CD4-positive, alpha-beta T cell (primary cell): ENCODE results near the gene ZDHHC18. TPM values are rescaled to one million over a fixed set of nuclear protein-coding genes. Genes with fewer than 3 reads are reported as not detected.

ENCODE experiments used
- ATAC-seq: fragments of 200-7000 bp; cut with Tn5 transposase; one replicate; pipeline ENCODE4 v1.10.0; 2022; ENCODE audit warnings: mild to moderate bottlenecking; ENCODE audit not compliant: poor library complexity
- CTCF ChIA-PET: fragments of 350-600 bp; sonication (Branson Sonifier 250); formaldehyde crosslinking; loops from one replicate; lab custom pipeline; 2021; ENCODE audit warnings: antibody characterized with exemption, inconsistent platforms; lab: Charles Lee
- POLR2A ChIA-PET: fragments of 350-600 bp; sonication (Branson Sonifier 250); formaldehyde crosslinking; loops from one replicate; lab custom pipeline; 2021; ENCODE audit warnings: antibody characterized with exemption, inconsistent platforms; lab: Charles Lee
- DNase-seq, 14 experiments: peaks; one replicate each; pipeline ENCODE4 v3.0.0-alpha.2; 2013 to 2020; ENCODE audit warnings: mixed read lengths in 2 of 14
- H3K27ac ChIP-seq, 2 donors: one replicate each; pipeline versions ENCODE4 v1.5.1 to v1.7.0; 2013; ENCODE audit warnings: low read length in 2 of 2, low read depth in 1 of 2, mild to moderate bottlenecking in 1 of 2
- H3K27me3 ChIP-seq, 2 experiments: 1 replicate in 1 of 2; 2 replicates in 1 of 2; pipeline versions ENCODE4 v1.6.1 to v1.7.0; 2013; ENCODE audit warnings: low read length in 2 of 2, control low read depth in 1 of 2, mild to moderate bottlenecking in 1 of 2, moderate library complexity in 1 of 2; ENCODE audit not compliant: insufficient read depth in 2 of 2, control insufficient read depth in 1 of 2
- H3K36me3 ChIP-seq: one replicate; pipeline ENCODE4 v1.6.1; 2013; ENCODE audit warnings: low read length, control low read depth; ENCODE audit not compliant: insufficient read depth
- H3K4me1 ChIP-seq: one replicate; pipeline ENCODE4 v1.6.1; 2013; ENCODE audit warnings: low read length, control low read depth; ENCODE audit not compliant: insufficient read depth
- H3K4me3 ChIP-seq: one replicate; pipeline ENCODE4 v1.5.1; 2013; ENCODE audit warnings: mild to moderate bottlenecking, low read length, moderate library complexity
- H3K9me3 ChIP-seq, 2 experiments: 1 replicate in 1 of 2; 2 replicates in 1 of 2; pipeline versions ENCODE4 v1.6.1 to v1.7.0; 2013; ENCODE audit warnings: low read length in 2 of 2, mild to moderate bottlenecking in 2 of 2, control low read depth in 1 of 2, moderate library complexity in 1 of 2; ENCODE audit not compliant: control insufficient read depth in 1 of 2, insufficient read depth in 1 of 2
- H3K27ac Mint-ChIP-seq: one replicate; pipeline ENCODE4 v1.8.0; 2020; ENCODE audit warnings: mixed read lengths
- H3K27me3 Mint-ChIP-seq: one replicate; pipeline ENCODE4 v1.8.0; 2021; ENCODE audit warnings: mixed read lengths
- H3K36me3 Mint-ChIP-seq: one replicate; pipeline ENCODE4 v1.8.0; 2021; ENCODE audit warnings: low read depth, mixed read lengths
- H3K4me1 Mint-ChIP-seq: one replicate; pipeline ENCODE4 v1.8.0; 2021; ENCODE audit warnings: low read depth, mixed read lengths
- H3K4me3 Mint-ChIP-seq: one replicate; pipeline ENCODE4 v1.8.0; 2020; ENCODE audit warnings: mild to moderate bottlenecking, mixed read lengths
- H3K9me3 Mint-ChIP-seq: one replicate; pipeline ENCODE4 v1.8.0; 2020; ENCODE audit warnings: mixed read lengths
- intact Hi-C, 2 experiments: fragments of 100-400 bp; cut with DNase I in 1 of 2; cut with micrococcal nuclease in 1 of 2; formaldehyde crosslinking; loops; one replicate each; pipeline versions ENCODE4 v1.15.1 to v1.9.0; 2023 to 2025; cut with DNase I, micrococcal nuclease
- total RNA-seq, 174 experiments: library from RNA in 2 of 174; stranded (reverse) in 2 of 174; gene quantifications; one replicate each; pipeline ENCODE4 v1.2.3 and lab custom pipeline; 2021 to 2026
- TF ChIP-seq, protein P1 (sequence below): fragments of 200-600 bp; IDR thresholded peaks from one replicate; pipeline ENCODE4 v1.8.0; 2022; ENCODE audit warnings: antibody characterized with exemption, mild to moderate bottlenecking

The ZDHHC18 gene
- total RNA-seq, 2 experiments from 2014 or later, result 46.2 to 48.0 TPM

GRCh38 chr1:26854906-26855305, 28.4 kb downstream of the ZDHHC18 start:
- Histone ChIP-seq H3K27me3 (no peaks in the 10 kb centered on the region), H3K4me3 (no peak overlapping the region), H3K9me3 (no peaks in the 10 kb centered on the region), H3K4me1 (no peaks in the 10 kb centered on the region), H3K36me3 (peaks cover 76% of the 10 kb centered on the region), H3K27ac (no peak overlapping the region)
- TF ChIP-seq, protein P1, sequence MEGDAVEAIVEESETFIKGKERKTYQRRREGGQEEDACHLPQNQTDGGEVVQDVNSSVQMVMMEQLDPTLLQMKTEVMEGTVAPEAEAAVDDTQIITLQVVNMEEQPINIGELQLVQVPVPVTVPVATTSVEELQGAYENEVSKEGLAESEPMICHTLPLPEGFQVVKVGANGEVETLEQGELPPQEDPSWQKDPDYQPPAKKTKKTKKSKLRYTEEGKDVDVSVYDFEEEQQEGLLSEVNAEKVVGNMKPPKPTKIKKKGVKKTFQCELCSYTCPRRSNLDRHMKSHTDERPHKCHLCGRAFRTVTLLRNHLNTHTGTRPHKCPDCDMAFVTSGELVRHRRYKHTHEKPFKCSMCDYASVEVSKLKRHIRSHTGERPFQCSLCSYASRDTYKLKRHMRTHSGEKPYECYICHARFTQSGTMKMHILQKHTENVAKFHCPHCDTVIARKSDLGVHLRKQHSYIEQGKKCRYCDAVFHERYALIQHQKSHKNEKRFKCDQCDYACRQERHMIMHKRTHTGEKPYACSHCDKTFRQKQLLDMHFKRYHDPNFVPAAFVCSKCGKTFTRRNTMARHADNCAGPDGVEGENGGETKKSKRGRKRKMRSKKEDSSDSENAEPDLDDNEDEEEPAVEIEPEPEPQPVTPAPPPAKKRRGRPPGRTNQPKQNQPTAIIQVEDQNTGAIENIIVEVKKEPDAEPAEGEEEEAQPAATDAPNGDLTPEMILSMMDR, result no peak
- intact Hi-C loops, result no loop called here
- Mint-ChIP-seq H3K9me3 (no peaks in the 10 kb centered on the region), H3K27me3 (no peaks in the 10 kb centered on the region), H3K27ac (no peak overlapping the region), H3K4me1 (peaks cover 9% of the 10 kb centered on the region), H3K4me3 (no peak overlapping the region), H3K36me3 (peaks cover 76% of the 10 kb centered on the region)
- ATAC-seq (no peak), DNase-seq (no peak)
- POLR2A ChIA-PET, result interaction anchor here (1.4 kb wide), 1 partner anchor 45 kb away, joined by 3 read pairs; the partner anchor contains the start of gene GPATCH3
- CTCF ChIA-PET, result interaction anchor here (1.1 to 1.5 kb wide), 2 partner anchors 10 to 32 kb away, joined by 3 to 4 read pairs; no protein-coding TSS in a partner anchor

GRCh38 chr1:26855636-26856035, 29.1 kb downstream of the ZDHHC18 start:
- Mint-ChIP-seq H3K27me3 (no peaks in the 10 kb centered on the region), H3K4me1 (peaks cover 9% of the 10 kb centered on the region), H3K9me3 (no peaks in the 10 kb centered on the region), H3K36me3 (peaks cover 69% of the 10 kb centered on the region), H3K4me3 (no peak overlapping the region), H3K27ac (no peak overlapping the region)
- no peaks in the 10 kb centered on the region for H3K27me3 ChIP-seq
- ATAC-seq, result no peak
- POLR2A ChIA-PET, result interaction anchor here (0.5 to 1.4 kb wide), 2 partner anchors 45 to 119 kb away, joined by 3 read pairs; partner anchors contain the start of gene GPATCH3
- no peak overlapping the region for H3K27ac ChIP-seq
- no peaks in the 10 kb centered on the region for H3K4me1 ChIP-seq
- no peak for DNase-seq
- TF ChIP-seq, protein P1, result no peak
- no peak overlapping the region for H3K4me3 ChIP-seq
- CTCF ChIA-PET, result no interaction called here
- intact Hi-C loops, result no loop called here
- H3K9me3 ChIP-seq, result no peaks in the 10 kb centered on the region
- peaks cover 69% of the 10 kb centered on the region for H3K36me3 ChIP-seq

GRCh38 chr1:26856181-26856580, 29.7 kb downstream of the ZDHHC18 start:
- intact Hi-C loops, result no loop called here

More at GRCh38 chr1:26856181-26856580, 29.7 kb downstream of the ZDHHC18 start:
- Mint-ChIP-seq H3K27me3 (no peaks in the 10 kb centered on the region), H3K4me3 (no peak overlapping the region), H3K36me3 (peaks cover 64% of the 10 kb centered on the region), H3K27ac (no peak overlapping the region), H3K4me1 (peaks cover 9% of the 10 kb centered on the region), H3K9me3 (no peaks in the 10 kb centered on the region)
- no peaks in the 10 kb centered on the region for H3K27me3 ChIP-seq
- DNase-seq (no peak), ATAC-seq (no peak)
- H3K9me3 ChIP-seq, result no peaks in the 10 kb centered on the region
- H3K4me3 ChIP-seq, result no peak overlapping the region
- TF ChIP-seq, protein P1, result no peak
- peaks cover 63% of the 10 kb centered on the region for H3K36me3 ChIP-seq
- no peak overlapping the region for H3K27ac ChIP-seq
- CTCF ChIA-PET, result no interaction called here
- POLR2A ChIA-PET, result interaction anchor here (1.4 kb wide), 1 partner anchor 44 kb away, joined by 3 read pairs; the partner anchor contains the start of gene GPATCH3
- H3K4me1 ChIP-seq, result no peaks in the 10 kb centered on the region
